CD1c-positive myeloid dendritic cell (primary cell): ENCODE measurements around the gene FBXL20.
"Not testable (repeated sequence)": the region's sequence is repeated elsewhere in the genome, so short reads cannot be mapped to it uniquely, and the experiment has no call there.

Experiments used
- DNase-seq: peaks from one replicate; pipeline ENCODE4 v3.0.0-alpha.2; 2016; ENCODE audit errors: extremely low spot score

FBXL20 gene

DNA sequence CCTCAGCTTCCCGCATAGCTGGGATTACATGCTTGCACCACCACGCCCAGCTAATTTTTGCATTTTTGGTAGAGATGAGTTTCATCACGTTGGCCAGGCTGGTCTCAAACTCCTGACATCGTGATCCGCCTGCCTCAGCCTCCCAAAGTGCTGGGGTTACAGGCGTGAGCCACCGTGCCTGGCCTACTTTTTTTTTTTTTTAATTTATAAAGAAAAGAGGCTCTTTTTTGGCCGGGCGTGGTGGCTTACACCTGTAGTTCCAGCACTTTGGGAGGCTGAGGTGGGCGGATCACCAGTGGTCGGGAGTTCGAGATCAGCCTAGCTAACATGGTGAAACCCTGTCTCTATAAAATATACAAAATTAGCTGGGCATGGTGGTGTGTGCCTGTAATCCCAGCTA lies 151.3 kb downstream of the FBXL20 start:
- not testable (repeated sequence) for DNase-seq

GRCh38 chr17:39246274-39246673 lies 155.2 kb downstream of the FBXL20 start:
- DNase-seq = no peak

DNA sequence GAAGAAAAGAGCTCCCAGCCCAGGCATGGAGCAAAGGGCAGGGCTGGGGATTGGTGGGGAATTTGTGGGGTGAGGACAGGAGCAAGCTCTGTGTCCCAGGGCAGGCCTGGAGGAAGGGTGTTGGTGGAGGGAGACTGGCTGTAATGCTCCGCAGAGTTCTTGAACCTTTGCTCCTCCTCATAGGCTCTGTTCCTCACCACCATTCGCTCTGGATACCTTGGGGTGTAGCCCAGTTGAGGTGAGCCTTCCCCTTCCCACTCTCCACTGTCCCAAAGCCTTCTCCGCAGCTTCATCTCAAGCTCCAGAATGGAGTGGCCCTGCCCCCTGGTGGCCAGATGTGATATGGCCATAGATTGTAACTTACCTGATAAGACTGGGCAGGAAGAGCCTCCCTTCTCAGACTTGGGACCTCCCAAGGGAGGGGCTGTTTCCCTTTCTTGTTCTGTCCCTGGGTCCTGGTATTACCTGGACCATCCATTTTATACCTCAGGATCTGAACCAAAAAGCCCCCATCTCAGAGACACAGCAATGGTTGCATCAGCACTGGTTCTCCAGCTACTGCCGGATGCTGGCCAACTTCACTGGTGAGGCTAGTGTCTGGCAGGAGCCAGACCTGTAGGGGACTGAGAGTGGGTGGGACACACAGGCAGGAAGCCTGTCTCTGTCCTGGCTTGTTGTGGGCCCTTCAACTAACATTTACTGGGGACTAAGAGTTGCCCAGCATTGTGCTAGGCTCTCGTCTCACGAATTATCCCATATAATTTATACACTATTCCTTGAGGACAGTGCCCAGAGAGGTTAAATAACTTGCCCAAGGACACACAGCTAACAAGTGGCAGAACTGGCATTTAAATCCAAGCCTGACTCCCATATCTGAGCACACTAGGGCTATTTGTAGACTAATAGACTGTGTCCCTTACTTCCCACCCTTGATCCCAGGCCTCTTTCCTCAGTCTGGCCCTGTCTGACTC lies 156.5 kb downstream of the FBXL20 start:
- peak; percentile 88 for DNase-seq

DNA sequence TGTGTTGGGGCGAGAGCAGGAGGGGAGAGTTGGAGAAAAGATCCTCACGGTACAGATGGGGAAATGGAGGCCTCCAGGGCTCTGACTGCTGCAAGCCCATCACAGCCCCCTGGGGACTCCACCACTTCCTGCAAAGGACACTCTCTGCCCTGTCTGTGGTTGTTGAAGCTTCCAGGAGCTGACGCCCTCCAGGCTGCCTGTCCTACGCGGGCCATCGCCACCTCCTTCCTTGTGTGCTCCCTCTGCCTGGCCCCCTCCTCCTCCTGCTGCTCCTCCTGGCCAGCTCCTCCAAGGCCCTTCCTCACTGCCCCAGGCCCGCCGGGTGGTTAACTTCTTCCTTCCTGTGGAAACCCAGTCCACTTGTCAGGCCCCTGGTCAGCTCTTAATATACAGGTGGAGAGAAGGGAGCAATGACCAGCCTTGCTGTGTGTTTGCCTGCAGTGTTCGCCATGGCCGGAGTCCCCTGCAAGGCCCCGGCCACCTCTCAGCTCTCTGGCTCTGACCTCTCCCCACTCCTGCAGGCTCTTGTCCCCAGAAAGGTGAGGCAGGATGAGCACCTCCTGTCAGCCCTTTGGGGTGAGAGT lies 157.3 kb downstream of the FBXL20 start:
- no peak for DNase-seq

- no peak for DNase-seq
Measured at GRCh38 chr17:39243155-39243554, 158.3 kb downstream of the FBXL20 start.

DNA sequence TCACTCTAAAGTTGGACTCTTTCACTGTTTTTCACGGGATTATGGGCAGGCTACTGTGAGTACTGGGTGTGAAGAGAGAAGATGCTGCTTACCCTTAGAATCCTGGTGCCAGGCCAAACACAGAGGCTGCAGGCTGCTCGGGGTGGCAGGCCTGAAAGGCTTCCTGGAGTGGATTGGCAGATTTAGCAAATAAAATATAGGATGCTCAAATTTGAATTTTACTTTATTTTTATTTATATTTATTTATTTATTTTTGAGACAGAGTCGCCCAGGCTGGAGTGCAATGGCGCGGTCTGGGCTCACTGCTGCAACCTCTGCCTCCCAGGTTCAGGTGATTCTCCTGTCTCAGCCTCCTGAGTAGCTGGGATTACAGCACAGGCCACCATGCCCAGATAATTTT lies 160.8 kb downstream of the FBXL20 start:
- no peak for DNase-seq

GRCh38 chr17:39239640-39240314 lies 161.6 kb downstream of the FBXL20 start:
- peak; percentile 39 for DNase-seq

- peak; percentile 74 for DNase-seq
Measured at GRCh38 chr17:39238311-39238972, 163.0 kb downstream of the FBXL20 start.

DNA sequence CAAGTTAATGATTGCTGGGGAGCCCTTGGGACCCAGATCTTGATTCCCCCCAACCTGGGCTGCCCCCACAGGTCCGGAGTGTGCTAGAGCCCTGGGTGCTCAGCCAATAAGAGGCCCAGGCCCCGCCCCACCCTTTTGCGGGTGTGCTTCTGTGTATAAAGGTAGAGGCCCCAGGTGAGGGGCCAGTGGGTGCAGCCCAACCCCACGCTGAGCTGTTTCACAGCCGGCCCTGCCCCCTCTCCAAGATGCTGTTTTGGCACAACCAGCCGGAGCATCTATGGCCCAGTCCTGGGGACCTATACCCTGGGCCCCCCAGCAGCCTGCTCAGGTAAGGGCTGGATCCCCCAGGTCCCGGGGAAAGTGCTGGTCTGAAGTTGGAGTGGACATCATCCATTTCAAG lies 163.8 kb downstream of the FBXL20 start:
- no peak for DNase-seq

DNA sequence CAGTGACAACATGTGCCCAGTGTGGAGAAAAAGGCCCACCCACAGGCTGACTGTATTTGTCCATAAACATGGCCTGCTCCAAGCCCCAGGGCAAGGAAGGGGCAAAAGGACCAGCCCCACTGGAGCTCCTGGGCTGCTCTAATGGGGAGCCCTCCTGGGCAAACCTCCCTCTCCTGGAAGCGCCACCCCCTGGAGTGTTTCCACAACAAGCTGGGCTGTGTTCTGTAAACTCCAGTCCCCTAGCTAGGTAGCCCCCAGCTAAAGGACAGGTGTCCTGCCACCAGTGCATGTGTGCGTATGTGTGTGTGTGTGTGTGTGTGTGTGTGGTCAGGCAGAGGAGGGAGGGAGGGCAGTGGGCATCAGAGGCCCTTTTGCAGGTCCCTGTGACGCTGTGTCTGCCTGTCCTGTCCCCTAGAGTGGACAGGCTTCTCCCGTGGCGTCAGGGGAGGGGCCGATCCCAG lies 164.4 kb downstream of the FBXL20 start:
- DNase-seq = no peak

DNA sequence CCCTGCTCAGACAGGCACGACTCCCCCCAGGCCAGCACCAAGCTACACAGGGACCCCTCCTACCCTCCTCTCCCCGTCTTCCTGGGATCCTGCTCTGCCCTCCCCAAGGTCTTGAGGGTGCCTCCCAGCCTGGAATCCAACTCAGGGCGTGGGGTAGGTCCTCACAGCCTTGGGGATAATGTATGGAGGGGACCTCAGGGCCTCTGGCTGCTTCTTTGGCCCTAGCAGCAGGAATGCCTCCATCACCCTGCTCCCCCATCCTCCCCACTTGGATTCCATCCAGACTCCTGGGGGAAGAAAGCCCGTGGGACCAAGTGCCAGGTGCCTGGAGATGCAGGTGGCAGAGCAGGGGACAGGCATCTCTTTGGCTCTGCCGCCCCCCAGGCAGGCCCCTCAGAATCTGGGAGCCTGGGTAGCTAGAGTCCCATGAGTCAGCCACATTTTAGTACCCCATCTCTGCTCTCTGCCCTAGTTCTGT lies 164.9 kb downstream of the FBXL20 start:
- no peak for DNase-seq

GRCh38 chr17:39235555-39236449 lies 165.6 kb downstream of the FBXL20 start:
- DNase-seq = peak; percentile 61

DNA sequence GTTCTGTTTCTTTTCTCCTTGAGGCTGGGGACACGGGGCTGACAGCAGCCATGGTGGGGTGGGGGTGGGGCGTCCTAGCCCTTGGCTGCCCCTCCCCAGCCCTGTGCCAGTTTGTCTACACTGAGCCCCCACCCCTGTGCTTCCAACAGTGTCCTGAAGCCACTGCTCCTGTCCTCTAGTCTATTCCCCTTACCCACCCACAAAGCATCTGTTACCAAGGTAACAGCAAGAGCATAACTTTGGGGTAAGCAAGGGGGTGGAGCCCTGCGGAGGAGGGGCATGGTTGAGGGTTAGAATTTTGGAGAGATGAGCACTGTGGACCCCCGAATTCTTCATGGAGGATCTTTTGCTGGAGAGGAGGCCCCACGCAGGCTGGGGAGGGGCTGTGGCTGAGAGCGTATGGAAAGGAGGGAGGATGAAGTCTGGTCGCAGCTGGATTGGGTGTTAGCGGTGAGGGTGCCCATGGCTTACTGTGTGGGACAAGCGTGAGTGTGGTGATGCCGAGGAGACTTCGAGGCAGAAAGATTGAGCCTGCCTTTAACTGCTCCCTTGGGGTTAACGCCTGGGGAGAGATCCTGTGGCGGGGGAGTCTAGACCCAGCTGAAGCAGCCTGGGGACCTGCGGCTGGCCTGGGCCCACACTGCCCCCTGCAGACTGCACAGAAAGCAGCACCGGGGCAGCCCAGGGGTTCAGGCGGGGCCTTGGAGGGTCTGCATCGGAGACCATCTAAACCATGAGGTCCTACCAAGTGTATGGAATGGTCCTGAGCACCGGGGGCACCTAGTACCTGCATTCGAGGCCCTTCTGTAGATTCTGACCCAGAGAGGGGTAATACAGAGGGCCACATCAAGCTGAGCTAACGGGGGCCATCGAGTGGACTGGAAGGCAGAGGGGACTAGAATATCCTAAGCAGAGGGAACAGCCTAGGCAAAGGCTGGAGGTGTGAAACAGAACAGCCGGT lies 169.6 kb downstream of the FBXL20 start:
- peak; percentile 56 for DNase-seq

- no peak for DNase-seq
Measured at GRCh38 chr17:39231091-39231561, 170.3 kb downstream of the FBXL20 start.

DNA sequence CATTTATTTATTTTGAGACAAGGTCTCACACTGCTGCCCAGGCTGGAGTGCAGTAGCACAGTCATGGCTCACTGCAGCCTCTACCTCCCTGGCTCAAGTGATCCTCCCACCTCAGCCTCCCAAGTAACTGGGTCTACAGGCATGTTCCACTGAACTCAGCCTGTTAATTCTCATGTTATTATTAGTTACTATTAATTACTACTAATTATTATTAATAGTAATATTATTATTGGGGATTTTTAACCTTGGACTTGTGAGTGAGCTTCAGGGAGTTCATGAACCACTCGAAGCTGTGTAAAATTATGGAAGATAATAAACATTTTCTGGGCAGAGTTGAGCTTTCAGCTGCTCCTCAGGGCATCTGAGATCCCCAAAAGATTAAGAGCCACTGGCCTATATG lies 171.1 kb downstream of the FBXL20 start:
- DNase-seq = no peak

- DNase-seq = peak; percentile 21
Measured at GRCh38 chr17:39229274-39229913, 172.0 kb downstream of the FBXL20 start.

GRCh38 chr17:39227364-39227919 lies 174.0 kb downstream of the FBXL20 start:
- no peak for DNase-seq

DNA sequence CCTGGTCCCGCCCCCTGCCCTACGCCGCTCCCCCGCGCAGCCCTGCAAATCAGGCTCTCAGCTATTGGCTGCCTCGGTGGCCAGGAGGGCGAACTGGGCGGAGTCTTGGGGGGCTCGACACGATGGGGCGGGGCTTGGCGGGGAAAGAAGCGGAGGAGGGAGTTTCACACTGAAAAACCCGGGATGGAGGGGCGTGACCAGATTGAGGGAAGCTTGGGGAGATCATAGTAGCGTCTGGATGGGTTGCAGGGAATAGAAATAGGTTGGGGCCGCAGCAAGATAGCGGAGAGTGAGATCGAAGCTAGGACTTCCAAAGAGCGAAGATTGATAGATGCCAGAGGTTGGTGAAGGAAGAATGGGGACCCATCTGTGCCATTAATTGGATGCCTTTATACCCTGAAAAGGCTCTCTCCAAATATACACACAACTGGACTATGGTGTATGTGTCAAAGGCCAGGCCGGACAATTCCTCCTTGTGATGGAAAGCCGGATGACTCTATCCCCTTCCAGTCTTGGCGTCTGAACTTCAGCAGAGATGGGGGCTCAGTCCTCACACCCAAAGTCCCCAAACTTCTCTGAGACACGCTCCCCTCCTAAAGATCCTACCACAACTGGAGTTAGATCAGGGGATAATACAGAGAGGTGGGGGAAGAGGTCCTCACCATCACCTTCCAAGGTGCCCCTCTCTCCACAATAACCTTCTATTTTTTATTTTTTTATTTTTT lies 175.3 kb downstream of the FBXL20 start:
- DNase-seq = no peak
